ENCODE measurements around the gene FXYD3.

The FXYD3 gene

DNA sequence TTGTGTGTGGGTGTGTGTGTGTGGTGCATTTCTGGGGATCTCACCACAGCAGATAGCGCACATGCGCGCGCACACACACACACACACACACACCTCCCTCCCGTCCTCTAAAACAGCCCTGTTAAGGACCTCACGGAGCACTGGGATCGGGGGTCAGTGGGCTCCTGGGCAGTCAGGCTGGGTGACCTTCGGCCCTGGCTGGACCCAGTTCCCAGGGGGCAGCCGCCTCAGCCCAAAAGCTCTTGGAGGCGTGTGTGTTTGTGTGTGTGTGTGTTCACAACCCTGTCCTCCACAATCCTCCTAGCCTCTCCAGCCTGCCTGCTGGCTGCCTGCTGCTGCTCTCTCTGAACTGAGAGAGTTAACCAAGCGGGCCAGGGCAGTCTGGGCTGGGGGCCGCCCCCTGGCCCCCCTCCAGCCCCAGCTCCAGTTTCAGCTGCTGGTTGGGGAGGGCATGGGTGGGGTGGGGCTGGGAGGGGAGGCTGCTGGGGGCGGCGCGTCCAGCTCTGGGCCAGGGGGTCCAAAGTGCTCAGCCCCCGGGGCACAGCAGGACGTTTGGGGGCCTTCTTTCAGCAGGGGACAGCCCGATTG, 22.8 kb downstream of the FXYD3 start, which contains the start of gene FXYD1:
Gene FXYD1, plus strand, starts transcription at position 520 of the 588 bp plus-strand sequence. CDS start 1,256 bp downstream, outside the sequence.
- TF ChIP-seq CTCF (IDR thresholded peaks at IDR 0.05; ENCODE audit: insufficient read depth, missing control alignments), result no peak
- FAIRE-seq (no peak), DNase-seq (ENCODE audit: insufficient read length, low spot score) (no peak)

DNA sequence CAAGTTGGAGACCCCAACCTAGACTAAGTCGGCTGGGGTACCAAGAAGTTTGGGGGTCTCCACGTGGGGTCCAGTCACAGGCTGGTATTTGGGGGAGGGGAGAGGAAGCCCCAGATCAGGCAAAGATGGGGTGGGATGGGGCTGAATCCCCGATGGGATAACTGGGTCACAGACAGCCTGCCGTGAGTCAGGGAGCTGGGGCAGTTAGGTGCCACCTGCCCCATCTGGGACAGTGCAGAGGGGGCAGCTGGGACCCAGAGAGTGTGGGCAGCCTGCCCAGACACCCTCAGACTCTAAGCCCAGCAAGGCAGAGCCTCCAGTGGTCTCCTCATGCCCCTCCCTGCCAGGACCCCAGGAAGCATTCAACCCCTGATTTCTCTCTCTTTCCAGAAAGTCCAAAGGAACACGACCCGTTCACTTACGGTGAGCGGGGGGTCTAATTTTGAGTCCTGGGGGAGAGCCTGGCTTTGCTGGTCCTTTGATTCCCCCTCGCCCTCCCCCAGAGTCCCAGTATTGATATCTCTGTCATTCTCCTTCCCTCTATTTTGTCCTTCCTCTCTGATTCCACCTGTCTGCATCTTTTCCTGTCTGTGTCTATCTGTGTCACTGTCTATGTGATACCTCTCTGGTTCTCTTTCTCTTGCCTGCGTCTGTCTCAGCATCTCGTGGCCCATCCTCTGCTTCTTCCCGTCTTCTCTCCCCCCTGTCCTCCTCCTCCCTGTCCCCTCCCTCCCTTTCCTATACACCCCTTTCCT, 24.8 kb downstream of the FXYD3 start:
- FAIRE-seq, result no peak
- TF ChIP-seq CTCF (IDR thresholded peaks at IDR 0.05; ENCODE audit: insufficient read depth, missing control alignments), result no peak
- no peak for DNase-seq (ENCODE audit: insufficient read length, low spot score)

GRCh38 chr19:35140962-35141836, 25.6 kb downstream of the FXYD3 start:
- peak; percentile 45 for TF ChIP-seq CTCF (IDR thresholded peaks at IDR 0.05; ENCODE audit: insufficient read depth, missing control alignments)
- peak; percentile 96 for DNase-seq (ENCODE audit: insufficient read length, low spot score)
- no peak for FAIRE-seq

- no peak for TF ChIP-seq CTCF (IDR thresholded peaks at IDR 0.05; ENCODE audit: insufficient read depth, missing control alignments)
- DNase-seq (ENCODE audit: insufficient read length, low spot score), result no peak
- FAIRE-seq, result no peak
These were observed 26.4 kb downstream of the FXYD3 start for GRCh38 chr19:35141837-35142605.

GRCh38 chr19:35142606-35143230, 27.1 kb downstream of the FXYD3 start:
- DNase-seq (ENCODE audit: insufficient read length, low spot score), result peak; percentile 69
- TF ChIP-seq CTCF (IDR thresholded peaks at IDR 0.05; ENCODE audit: insufficient read depth, missing control alignments), result peak; percentile 28
- FAIRE-seq, result no peak

DNA sequence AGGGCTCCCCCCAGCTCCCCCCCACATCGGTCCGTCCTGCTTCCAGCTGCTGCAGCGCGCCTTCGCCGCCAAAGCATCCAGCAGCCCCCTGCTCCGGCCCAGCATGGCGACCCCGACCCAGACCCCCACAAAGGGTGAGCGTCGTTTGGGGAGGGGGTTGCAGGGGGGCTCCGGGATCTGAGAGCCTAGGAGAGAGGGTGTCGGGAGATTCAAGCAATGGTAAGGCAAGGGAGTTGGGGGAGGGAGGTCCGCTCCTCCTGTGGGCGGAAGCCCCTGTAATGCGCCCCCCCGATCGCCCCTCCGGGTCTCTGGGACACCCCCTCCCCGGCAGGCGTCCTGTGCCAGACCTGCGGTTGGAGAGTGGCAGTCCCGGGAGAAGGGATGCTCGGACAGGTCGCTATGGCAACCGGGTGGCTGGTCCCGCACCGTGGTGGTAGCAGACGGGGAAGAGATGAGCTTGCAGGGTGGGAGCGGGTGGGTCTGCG, 27.6 kb downstream of the FXYD3 start, which contains the start of gene FXYD7:
Gene FXYD7, plus strand, starts transcription at position 25 of the 485 bp plus-strand sequence. Its CDS starts 79 bp downstream, at position 104.
- FAIRE-seq, result no peak
- no peak for TF ChIP-seq CTCF (IDR thresholded peaks at IDR 0.05; ENCODE audit: insufficient read depth, missing control alignments)
- DNase-seq (ENCODE audit: insufficient read length, low spot score), result no peak
